Activated CD4-positive, alpha-beta T cell treated with anti-CD3 and anti-CD28 coated beads for 48 hours (primary cell): ENCODE data around the gene POP4.
A peak's percentile ranks its signal among the peaks of the same experiment; 100 is the strongest.
"Not testable (repeated sequence)": the region's sequence is repeated elsewhere in the genome, so short reads cannot be mapped to it uniquely, and the experiment has no call there.

ENCODE experiments used
- DNase-seq: peaks from one replicate; pipeline ENCODE4 v3.0.0-alpha.2; 2020

POP4 gene

GRCh38 chr19:29612801-29613595 lies 6.9 kb downstream of the POP4 start:
- DNase-seq = no peak

- no peak for DNase-seq
Measured at GRCh38 chr19:29614046-29614445, 8.0 kb downstream of the POP4 start.

- no peak for DNase-seq
Measured at GRCh38 chr19:29614780-29615179, 8.7 kb downstream of the POP4 start.

GRCh38 chr19:29615891-29616425 lies 9.9 kb downstream of the POP4 start:
- no peak for DNase-seq

- DNase-seq = no peak
Measured at GRCh38 chr19:29616541-29616940, 10.5 kb downstream of the POP4 start.

- no peak for DNase-seq
Measured at GRCh38 chr19:29617366-29618266, 11.5 kb downstream of the POP4 start.

GRCh38 chr19:29618434-29618833 lies 12.4 kb downstream of the POP4 start:
- DNase-seq = no peak

GRCh38 chr19:29618871-29619270 lies 12.8 kb downstream of the POP4 start:
- DNase-seq = no peak

- peak; percentile 76 for DNase-seq
Measured at GRCh38 chr19:29620931-29621351, 14.9 kb downstream of the POP4 start.

GRCh38 chr19:29622166-29623070 lies 16.3 kb downstream of the POP4 start:
- DNase-seq = peak; percentile 30

GRCh38 chr19:29623726-29624488 lies 17.8 kb downstream of the POP4 start:
- DNase-seq = peak; percentile 82

- DNase-seq = no peak
Measured at GRCh38 chr19:29624489-29625185, 18.6 kb downstream of the POP4 start.

GRCh38 chr19:29625186-29625651 lies 19.1 kb downstream of the POP4 start:
- no peak for DNase-seq

GRCh38 chr19:29626386-29626785 lies 20.3 kb downstream of the POP4 start:
- no peak for DNase-seq

- not testable (repeated sequence) for DNase-seq
Measured at GRCh38 chr19:29626832-29627231, 20.7 kb downstream of the POP4 start.

- no peak for DNase-seq
Measured at GRCh38 chr19:29628661-29629385, 22.7 kb downstream of the POP4 start.

- no peak for DNase-seq
Measured at GRCh38 chr19:29629836-29630534, 23.9 kb downstream of the POP4 start.

- DNase-seq = no peak
Measured at GRCh38 chr19:29630655-29631054, 24.6 kb downstream of the POP4 start.

- DNase-seq = no peak
Measured at GRCh38 chr19:29631450-29631849, 25.4 kb downstream of the POP4 start.

- no peak for DNase-seq
Measured at GRCh38 chr19:29634002-29634401, 27.9 kb downstream of the POP4 start.
